ENCODE data around the gene ATRIP.
"Not testable (repeated sequence)": the region's sequence is repeated elsewhere in the genome, so short reads cannot be mapped to it uniquely, and the experiment has no call there.

ATRIP gene

DNA sequence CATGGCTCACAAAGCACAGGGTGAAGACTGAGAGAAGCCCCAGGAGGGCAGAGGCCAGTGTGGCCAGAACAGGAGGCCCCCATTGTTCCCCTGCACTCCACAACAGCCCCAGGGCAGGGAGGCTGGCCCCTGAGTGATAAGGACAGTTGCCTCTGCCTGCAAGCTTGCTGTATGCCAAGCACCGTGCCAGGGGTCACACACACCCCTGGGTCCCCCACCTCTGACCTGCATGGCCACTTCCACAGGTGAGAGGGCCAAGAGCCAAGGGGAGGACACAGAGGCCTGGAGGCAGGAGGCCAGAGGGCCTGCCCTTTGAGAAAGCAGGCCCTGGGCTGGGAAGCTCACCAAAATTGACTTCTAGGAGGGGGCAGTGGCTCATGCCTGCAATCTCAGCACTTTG is 23.7 kb downstream of the ATRIP start:
- no peak for DNase-seq

DNA sequence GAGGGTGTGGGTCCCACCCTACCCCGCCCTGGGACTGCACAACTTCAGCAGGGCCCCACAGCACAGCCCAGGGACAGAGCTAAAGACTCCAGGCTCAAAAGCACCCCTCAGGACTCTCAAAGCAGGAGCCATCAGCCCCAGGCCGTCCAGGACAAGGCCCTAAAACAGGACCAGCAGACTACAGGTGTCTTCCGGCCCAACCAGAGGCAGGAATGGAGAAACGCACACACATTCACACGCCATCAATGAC is 26.1 kb downstream of the ATRIP start:
- no peak for DNase-seq

DNA sequence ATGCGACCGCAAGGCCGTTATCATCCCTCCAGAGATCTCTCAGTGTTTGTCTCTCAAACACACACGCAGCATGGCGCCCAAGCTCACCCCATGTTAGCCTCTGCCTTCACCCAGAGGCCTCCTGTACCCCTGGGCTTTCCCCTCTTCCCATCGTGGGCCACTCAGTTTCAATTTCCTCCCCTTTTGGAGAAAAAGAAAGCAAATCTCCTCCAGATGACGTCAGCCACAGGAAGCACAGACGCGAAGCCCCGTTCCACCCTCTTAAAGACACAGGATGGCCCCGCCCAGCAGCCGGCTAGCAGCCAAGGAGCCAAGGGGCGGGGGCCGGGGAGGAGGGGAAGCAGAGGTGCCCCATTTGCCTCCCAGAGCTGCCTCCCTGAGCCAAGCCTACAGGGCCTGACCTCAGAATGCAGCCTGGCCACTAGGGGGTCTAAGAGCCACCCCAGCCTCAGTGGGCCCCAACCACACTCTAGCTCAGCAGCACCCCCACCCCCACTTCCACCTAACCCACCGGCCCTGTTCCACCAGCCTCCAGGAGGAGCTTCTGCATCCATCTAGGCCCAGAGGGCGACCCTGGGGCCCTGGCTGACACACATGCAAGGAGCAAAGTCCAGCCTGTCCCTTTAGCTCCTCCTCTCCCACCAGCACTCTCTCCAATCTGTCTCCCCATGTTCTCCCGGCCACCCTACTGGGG is 26.5 kb downstream of the ATRIP start:
- peak; percentile 90 for DNase-seq

DNA sequence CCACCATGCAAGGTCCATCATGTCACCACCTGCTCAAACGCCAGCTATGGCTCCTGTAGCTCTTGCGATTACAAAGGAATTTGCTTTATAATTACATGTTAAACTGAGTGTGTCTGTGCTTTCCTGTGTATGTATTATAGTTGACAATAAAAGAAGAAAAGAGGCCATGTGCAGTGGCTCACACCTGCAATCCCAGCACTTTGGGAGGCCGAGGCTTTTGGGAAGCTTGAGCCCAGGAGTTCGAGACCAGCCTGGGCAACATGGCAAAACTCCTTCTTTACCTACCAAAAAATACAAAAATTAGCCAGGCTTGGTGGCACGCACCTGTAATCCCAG is 27.0 kb downstream of the ATRIP start:
- DNase-seq = no peak

DNA sequence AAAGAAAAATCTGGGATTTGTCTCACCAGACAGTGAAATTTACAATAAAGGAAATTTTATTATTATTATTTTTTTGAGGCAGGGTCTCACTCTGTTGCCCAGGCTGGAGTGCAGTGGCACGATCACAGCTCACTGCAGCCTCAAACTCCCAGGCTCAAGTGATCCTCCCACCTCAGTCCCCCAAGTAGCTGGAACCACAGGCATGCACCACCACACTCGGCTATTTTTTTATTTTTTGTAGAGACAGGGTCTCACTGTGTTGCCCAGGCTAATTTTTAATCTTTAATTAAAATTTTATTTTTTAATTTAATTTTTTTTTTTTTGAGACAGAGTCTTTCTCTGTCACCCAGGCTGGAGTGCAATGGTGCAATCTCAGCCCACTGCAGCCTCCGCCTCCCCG is 27.5 kb downstream of the ATRIP start:
- not testable (repeated sequence) for DNase-seq

DNA sequence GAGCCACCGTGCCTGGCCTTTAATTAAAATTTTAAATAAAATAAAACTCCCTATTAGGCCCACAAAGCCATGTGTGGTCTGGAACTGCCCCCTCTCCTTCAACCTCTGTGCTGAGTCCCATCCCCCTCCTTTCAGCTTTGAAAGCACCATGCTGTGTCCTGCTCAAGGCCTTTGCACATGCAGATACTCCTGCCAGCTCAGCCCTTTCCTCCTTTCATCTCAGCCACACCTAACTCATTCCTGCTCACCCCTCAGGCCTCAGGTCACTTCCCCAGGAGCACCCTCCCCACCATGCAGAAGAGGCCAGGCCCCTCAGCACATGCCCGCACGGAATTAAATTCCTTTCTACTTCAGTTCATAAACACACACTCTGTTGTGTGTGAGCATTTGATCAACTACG is 28.1 kb downstream of the ATRIP start:
- DNase-seq = no peak

DNA sequence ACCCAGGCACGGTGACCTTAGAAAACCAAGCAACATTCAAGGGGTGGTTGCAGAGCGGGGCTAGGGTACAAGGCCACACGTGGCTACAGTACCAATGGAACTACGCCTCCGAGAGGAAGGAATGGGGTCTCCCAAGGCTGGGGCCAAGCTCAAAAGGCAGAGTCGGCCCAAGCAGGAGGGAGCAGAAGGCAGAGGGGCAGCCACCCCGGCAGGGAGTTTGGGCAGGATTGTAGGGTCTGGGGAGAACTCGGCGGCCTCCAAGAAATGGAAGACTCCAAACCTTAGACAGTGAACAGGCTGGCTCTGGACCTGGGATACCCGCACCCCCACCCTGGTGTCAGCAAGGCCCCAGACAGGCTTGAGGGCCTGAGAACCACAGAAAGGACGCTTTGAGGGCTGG is 28.7 kb downstream of the ATRIP start:
- no peak for DNase-seq

DNA sequence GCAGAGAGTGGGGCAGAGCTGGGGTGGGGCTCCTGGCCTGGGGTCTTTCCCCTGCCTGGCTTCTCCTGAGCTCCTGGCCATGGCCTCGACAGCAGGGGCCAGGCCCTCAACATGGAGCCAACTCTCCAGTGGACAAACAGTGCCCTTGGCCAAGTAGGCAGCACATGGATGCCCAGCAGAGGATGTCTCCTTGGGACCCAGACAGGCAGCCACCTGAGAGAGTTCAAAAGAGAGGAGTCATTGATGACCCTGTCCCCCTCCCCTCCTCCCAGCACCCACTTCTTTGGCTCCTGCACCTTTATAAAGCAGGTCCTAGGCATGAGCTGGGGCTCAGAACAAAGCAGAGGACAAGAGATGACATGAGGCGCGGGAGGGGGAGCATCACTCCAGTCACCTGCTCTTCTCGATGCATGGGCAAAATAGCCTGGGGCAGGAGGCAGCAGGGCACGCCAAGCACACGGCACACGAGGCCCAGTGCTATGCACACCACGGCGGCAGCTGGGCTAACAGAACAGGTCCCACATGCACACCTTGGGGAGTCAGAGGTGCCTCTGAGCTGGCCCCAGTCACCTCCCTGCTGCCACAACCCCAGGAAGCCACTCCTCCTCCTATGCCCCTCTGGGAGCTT is 30.0 kb downstream of the ATRIP start:
- DNase-seq = no peak

DNA sequence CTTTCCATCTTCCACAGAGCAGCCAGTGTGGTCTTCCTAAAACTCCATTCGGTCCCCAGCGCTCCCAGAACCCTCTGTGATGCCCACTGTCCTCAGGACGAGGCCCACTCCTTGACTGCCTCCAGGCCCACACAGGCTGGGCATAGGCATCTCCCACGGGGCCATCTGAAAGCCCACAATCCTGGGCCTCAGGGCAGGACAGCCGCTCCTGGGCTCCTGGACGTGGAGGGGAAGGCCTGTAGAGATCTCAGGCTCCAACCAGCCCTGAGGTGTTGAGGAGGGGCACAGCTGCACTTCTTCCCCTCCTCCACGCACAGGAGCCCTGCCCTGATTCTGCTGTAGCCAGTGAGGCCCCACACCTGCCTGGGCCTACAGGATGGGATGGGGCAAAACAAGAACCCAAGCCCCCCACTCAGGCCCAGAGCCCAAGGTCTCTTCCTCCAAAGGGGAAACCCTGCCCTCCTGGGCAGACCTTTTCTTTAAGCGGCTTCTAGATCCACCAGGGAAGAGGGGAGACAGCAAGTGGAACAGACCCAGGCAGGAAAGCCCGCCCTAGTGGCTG is 31.5 kb downstream of the ATRIP start:
- DNase-seq = no peak

DNA sequence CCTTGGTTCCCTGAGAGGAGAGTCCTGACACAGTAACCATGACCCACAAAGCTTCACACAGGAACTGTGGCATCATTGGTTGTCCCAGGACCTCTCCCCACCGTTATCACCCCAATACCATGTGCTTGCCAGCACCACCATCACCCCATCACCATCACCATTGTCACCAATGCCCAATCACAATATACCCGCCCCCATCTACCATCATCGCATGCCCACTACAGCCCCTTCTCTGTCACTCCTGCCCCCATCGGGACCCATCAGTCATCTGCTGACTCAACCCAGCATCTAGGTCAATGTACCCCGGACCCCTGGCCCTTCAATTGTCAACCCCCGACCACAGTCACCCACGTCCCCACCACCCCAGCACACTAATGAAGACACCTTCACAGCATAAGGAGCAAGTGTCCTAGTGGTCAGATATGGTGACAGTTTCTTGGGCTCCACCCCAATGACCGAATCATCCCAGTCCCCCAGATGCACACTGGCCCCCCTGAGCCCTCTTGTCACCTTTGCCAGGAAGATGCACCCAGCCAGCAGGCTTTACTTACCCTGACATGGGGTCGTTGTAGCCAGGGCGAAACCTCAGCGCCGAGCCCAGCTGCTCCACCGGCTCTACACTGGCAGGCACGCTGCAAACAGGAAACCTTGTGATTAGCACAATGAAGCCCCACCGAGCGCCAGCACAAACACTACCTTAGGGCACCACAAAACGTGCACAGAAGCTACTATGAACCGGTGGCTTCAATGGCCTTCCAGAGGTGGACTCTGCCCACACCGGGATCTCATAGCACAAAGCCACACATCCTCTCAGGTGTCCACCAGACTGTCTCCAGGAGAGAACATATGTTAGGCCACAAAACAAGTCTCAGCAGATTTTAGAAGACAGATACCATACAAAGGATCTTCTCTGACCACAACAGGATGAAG is 32.4 kb downstream of the ATRIP start:
- DNase-seq = peak; percentile 49

DNA sequence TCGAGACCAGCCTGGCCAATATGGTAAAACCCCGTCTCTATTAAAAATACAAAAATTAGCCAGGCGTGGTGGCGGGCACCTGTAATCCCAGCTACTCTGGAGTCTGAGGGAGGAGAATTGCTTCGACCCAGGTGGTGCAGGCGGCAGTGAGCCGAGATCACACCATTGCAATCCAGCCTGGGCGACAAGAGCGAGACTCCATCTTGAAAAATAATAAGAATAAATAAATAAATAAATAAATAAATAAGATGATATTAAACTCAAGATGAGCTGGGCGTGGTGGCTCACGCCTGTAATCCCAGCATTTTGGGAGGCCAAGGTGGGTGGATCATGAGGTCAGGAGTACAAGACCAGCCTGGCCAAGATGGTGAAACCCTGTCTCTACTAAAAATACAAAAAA is 34.4 kb downstream of the ATRIP start:
- not testable (repeated sequence) for DNase-seq

DNA sequence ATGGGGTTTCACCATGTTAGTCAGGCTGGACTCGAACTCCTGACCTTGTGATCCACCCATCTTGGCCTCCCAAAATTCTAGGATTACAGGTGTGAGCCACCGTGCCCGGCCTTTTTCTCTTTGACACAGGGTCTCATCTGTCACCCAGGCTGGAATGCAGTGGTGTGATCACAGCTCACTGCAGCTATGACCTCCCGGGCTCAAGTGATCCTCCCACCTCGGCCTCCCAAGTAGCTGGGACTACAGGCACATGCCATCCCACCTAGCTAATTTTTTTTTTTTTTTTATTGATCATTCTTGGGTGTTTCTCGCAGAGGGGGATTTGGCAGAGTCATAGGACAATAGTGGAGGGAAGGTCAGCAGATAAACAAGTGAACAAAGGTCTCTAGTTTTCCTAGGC is 36.3 kb downstream of the ATRIP start:
- not testable (repeated sequence) for DNase-seq

DNA sequence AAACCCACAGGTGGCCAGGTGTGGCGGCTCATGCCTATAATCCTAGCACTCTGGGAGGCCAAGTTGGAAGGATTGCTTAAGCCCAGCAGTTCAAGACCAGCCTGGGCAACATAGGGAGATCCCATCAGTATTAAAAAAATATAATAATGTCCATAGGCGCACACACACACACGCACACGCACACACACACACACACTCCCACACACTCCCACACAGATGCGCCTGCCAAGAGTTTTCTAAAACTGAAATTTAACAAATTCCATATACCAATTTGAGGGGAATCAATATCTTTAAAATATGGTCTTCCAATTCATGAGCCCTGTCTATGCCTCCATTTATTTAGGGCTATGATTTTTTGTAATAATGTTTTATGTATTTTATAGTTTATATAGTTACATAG is 40.4 kb downstream of the ATRIP start:
- DNase-seq = no peak

DNA sequence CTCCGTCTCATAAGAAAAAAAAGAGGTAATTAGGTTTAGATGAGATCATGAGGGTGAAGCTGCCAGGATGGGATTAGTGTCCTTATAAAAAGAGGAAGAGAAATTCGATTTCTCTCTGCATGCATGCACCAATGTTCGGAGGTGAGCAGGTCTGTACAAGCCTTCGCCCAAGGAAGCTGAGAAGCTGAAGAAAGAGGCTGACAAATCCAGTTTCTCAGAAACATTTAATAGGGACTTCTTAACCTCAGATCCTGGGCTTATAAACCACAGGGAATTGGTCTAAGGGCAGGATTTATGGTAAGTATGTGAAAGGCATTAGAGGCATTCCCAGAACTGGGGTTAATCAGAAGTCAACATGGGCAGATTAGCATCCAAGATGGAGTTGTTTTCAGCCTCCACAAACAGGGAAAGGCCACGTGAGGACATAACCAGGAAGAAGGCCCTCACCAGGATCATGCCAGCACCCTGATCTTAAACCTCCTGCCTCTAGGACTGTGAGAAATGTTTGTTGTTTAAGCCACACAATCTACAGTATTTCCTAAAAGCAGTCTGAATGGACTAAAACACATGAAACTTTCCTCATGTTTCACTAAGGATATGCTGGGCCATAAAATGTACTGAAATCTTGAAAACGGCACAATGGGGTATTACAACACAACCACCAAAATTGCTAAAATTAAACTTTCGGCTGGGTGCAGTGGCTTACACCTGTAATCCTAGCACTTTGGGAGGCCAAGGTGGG is 46.1 kb downstream of the ATRIP start:
- DNase-seq = no peak

DNA sequence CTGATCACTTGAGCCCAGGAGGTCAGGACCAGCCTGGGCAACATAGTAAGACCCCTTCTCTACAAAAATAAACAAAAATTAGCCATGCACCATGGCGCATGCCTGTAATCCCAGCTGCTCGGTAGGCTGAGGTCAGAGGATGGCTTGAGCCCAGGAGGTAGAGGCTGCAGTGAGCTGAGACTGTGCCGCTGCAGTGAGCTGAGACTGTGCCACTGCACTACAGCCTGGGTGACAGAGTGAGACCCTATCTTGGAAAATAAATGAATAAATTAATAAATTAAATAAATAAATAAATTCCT is 46.6 kb downstream of the ATRIP start:
- no peak for DNase-seq

DNA sequence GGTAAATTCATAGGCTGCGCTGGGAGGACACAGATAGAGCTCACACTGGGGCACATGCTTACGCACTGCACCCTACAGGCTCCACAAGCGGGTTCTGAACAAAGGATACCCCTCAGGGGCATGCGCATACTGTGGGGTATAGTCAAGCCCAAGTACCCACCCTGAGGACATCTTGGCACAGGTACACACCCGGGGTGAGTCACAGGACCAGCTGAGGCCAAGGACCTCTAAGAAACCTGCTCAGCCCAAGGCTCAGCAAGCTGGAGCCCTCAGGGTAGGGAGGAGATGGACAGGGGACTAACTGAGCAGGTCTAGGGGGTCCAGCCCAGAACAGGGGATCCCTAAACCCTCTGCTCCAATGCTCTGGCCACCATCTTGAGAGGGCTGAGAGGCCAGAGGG is 54.1 kb downstream of the ATRIP start:
- no peak for DNase-seq

DNA sequence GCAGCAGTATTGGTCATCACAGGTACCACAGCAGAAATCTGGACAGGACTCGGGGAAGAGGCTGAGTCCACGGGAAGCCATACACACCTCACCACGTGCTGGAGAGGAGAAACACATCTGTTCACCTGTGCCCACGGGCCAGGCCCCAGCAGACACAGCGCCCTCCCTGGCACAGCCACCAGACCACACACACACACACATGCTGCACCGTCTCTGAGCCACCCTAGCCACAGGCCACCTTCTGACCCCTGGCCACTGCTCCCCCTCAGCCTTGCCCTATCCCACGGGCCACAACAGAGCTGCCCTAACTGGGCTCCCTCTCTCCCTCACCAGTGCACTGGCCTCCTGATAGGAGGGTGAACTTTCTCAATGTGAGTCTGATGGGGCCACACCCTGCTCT is 54.7 kb downstream of the ATRIP start:
- DNase-seq = no peak

DNA sequence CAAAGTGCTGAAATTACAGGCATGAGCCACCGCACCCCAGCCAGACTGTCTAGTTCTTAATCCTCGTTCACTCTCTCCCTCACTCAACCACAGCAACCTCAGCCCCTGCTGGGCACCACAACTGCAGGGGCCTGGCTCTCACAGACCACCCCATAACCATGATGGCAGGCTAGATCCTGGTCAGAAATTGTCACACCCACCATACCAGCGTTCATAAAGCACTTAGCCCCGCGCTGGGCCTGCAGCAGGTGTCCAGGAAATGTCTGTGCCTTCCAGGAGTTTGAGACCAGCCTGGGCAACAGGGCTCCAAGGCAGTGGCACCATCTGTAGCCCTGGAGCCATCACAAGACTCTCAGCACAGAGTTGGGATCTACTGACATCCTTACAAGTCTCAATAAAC is 55.6 kb downstream of the ATRIP start:
- no peak for DNase-seq

DNA sequence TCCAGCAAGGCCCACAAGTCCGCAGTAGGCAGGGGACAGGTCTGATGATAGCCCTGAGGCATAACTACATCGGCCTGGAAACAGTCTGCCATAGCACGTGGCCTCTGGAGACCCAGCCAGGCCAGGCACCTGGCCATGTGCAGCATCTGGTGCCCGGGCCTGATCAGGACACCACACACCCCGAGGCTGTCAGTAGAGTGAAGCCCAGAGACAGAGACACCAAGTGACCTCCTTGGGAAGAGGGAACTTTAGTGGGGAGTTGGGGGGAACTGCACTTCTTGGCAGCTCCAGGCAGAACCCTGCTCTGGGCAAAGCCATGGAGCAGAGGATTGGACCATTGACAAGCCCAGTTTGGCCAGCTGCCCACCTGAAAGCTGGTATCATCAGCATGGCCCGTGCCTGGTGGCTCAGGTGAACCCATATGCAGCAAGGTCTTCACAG is 56.2 kb downstream of the ATRIP start:
- DNase-seq = no peak

DNA sequence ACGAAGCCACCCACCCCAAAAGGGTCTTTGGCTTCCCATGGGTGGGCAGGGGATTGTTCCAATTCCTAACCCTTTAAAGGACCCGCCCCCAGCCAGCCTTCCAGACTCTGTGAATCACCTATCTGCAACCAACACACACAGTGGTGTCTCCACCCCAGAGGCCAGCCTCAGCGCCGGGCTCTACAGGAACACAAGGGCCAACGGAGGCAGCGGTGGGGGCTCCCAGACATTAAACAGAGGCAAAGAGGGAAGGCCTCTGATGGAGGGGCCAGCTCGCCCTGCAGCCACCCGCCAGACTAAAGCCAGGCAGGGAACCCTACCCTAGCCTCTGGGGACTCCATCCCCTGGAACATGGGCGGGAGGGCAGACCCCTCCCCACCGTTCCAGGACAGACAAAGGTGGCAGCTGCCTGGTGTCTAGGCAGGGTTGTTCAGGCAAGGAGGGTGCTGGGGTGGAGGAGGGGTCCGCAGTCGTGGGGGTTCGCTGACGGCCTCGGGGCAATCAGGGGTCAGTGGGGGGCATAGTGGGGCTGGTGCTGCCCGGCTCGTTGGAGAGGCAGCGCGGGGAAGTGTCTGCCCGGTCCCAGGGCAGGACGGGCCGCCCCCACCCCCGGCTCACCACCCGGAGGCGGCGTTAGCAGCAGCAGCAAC is 57.0 kb downstream of the ATRIP start:
- no peak for DNase-seq

DNA sequence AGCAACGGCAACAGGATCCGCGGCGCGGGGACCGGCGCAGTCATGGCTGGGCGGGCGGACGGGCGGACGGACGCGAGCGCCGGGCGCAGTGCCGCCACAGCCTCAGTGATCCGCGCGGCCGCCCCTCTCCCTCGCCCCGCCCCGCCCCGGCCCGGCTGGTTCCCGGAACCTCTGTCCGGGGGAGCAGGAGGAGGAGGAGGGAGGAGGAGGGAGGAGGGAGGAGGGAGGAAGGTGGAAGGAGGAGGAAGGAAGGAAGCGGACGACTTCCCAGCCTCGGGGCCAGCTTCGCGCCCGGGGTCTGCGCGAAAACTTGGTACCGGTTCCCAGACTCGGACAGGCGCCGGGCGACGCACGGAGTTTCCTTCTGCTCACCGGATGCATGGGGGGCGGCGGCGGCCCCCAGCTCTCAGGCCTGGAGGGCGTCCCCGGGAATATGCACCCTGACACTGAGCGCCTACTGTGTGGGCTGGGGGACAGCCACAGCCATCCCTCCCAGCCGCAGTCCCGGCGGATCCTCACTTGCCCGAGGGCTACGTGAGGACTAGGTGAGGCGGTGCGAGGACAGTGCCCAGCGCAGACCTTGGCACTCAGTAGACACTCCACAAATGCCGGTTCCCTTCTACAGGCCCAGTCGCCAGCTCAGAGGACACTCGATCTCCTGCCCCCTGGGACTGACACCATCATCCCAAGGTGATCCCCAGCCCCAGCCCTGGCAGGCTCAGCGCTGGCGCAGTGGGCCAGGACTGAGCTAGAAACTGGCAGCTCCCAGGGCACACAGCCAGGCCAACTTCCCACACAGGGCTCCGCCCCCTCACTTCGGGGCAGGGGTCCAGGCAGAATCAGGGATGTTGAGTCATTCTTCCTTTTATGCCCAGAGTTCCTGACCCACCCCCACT is 57.8 kb downstream of the ATRIP start, which contains the start of gene SHISA5:
SHISA5 (minus strand) TSS at position 124 of the 896 bp plus-strand sequence; CDS start at position 44, 80 bp downstream.
- DNase-seq = peak; percentile 31

DNA sequence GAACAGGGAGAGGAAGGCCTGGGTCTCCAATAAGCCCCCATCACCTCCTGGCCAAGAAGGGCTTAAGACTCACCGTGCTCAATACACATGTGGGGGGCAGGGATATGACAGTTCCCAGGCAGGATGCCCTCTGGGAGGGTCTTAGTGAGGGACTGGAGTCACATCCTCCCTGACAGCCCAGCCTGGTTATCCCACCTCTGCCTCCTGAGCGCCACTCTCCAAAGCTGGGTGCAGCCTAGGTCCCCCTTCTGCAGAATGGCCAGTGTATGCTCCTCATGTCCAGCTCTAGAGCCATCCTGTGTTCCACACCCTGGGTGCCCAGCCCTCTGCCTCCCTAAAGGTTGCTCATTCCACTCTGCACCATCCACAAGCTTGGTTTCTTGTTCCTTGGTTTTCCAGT is 58.6 kb downstream of the ATRIP start:
- no peak for DNase-seq

Measured in effector CD4-positive, alpha-beta T cell (primary cell).